Neural cell (in vitro differentiated cells): ENCODE results near the gene MGAT5.

ENCODE experiments used
- EZH2 ChIP-seq: fragments of 200-600, 300-800 bp; shearing (Covaris generic), sonication (generic); IDR thresholded peaks from 2 replicates; pipeline ENCODE4 v1.6.1; 2014; ENCODE audit warnings: antibody characterized with exemption, low read length, borderline replicate concordance, mild to moderate bottlenecking; ENCODE audit not compliant: insufficient read depth, poor library complexity, severe bottlenecking
- MXI1 ChIP-seq: fragments of 450-650 bp; conservative IDR thresholded peaks from 2 replicates; pipeline ENCODE4 v1.6.1; 2014; ENCODE audit warnings: antibody characterized with exemption, mild to moderate bottlenecking; ENCODE audit not compliant: poor library complexity, severe bottlenecking
- POLR2AphosphoS5 ChIP-seq: IDR thresholded peaks from 2 replicates; pipeline ENCODE4 v1.6.1; 2012
- TF ChIP-seq, protein P1 (sequence below): IDR thresholded peaks from 2 replicates; pipeline ENCODE4 v1.6.1; 2012; ENCODE audit warnings: borderline replicate concordance
- TF ChIP-seq, protein P2 (sequence below): fragments of 450-650 bp; IDR thresholded peaks from 2 replicates; pipeline ENCODE4 v1.5.1; 2014; ENCODE audit warnings: antibody characterized with exemption, mild to moderate bottlenecking, moderate library complexity; ENCODE audit not compliant: poor library complexity, severe bottlenecking

DNA sequence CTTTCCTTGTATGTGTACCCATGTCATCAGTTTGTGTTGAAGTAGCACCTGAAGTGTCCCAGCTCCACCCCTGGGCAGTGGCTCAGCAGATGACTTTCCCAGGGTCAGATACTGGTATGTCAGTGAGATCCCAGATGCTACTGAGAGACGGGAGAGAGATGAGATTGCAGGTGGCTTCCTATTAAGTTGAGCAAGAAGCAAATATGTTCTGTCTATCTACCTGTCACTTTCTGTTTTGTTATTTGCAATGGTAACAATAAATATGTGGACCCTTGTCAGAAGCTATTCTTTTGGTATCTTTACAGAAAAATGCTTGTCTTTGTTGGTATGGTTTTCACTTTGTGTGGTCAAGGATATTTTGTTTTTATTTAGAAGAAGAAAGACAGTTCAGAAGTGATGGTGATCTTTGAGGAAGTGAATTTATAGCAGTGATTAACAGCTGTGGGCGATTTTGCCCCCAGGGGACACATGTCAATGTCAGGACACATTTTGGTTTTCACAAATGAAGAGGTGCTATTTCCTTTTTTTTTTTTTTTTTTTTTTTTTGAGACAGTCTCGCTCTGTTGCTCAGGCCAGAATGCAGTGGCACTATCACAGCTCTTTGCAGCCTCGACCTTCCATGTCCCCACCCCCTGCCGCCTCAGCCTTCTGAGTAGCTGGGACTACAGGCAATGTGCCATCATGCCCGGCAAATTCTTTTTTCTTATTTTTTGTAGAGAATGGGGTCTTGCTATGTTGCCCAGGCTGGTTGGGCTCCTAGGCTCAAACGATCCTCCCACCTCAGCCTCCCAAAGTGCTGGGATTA lies 21.4 kb downstream of the MGAT5 start:
- TF ChIP-seq, protein P1, sequence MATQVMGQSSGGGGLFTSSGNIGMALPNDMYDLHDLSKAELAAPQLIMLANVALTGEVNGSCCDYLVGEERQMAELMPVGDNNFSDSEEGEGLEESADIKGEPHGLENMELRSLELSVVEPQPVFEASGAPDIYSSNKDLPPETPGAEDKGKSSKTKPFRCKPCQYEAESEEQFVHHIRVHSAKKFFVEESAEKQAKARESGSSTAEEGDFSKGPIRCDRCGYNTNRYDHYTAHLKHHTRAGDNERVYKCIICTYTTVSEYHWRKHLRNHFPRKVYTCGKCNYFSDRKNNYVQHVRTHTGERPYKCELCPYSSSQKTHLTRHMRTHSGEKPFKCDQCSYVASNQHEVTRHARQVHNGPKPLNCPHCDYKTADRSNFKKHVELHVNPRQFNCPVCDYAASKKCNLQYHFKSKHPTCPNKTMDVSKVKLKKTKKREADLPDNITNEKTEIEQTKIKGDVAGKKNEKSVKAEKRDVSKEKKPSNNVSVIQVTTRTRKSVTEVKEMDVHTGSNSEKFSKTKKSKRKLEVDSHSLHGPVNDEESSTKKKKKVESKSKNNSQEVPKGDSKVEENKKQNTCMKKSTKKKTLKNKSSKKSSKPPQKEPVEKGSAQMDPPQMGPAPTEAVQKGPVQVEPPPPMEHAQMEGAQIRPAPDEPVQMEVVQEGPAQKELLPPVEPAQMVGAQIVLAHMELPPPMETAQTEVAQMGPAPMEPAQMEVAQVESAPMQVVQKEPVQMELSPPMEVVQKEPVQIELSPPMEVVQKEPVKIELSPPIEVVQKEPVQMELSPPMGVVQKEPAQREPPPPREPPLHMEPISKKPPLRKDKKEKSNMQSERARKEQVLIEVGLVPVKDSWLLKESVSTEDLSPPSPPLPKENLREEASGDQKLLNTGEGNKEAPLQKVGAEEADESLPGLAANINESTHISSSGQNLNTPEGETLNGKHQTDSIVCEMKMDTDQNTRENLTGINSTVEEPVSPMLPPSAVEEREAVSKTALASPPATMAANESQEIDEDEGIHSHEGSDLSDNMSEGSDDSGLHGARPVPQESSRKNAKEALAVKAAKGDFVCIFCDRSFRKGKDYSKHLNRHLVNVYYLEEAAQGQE = no peak
- TF ChIP-seq EZH2 = no peak
- TF ChIP-seq POLR2AphosphoS5 = no peak
- no peak for TF ChIP-seq MXI1
- TF ChIP-seq, protein P2, sequence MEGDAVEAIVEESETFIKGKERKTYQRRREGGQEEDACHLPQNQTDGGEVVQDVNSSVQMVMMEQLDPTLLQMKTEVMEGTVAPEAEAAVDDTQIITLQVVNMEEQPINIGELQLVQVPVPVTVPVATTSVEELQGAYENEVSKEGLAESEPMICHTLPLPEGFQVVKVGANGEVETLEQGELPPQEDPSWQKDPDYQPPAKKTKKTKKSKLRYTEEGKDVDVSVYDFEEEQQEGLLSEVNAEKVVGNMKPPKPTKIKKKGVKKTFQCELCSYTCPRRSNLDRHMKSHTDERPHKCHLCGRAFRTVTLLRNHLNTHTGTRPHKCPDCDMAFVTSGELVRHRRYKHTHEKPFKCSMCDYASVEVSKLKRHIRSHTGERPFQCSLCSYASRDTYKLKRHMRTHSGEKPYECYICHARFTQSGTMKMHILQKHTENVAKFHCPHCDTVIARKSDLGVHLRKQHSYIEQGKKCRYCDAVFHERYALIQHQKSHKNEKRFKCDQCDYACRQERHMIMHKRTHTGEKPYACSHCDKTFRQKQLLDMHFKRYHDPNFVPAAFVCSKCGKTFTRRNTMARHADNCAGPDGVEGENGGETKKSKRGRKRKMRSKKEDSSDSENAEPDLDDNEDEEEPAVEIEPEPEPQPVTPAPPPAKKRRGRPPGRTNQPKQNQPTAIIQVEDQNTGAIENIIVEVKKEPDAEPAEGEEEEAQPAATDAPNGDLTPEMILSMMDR = no peak
